Esophagus squamous epithelium (tissue), 4 donors: ENCODE results near the gene MUC20.
"Not testable (repeated sequence)": the region's sequence is repeated elsewhere in the genome, so short reads cannot be mapped to it uniquely, and the experiment has no call there.

Source experiments
- CTCF ChIP-seq, 6 experiments: fragments of 450-650 bp in 4 of 6; fragments of 200-600 bp in 2 of 6; sonication (generic) in 2 of 6; IDR thresholded peaks; one replicate each; pipeline ENCODE4 v1.5.1; 2016 to 2019; ENCODE audit warnings: antibody characterized with exemption in 6 of 6, mild to moderate bottlenecking in 4 of 6, moderate library complexity in 4 of 6
- POLR2A ChIP-seq, 4 donors: fragments of 450-650 bp; IDR thresholded peaks; one replicate each; pipeline ENCODE4 v1.6.1; 2017; ENCODE audit warnings: antibody characterized with exemption in 4 of 4, mild to moderate bottlenecking in 4 of 4, moderate library complexity in 3 of 4

- TF ChIP-seq CTCF, POLR2A (IDR thresholded peaks at IDR 0.05): not testable (repeated sequence)
Measured at GRCh38 chr3:195781236-195781635, 60.5 kb downstream of the MUC20 start.
